GM12878 (cell line): ENCODE data around the gene NBDY. TPM values are rescaled to one million over a fixed set of nuclear protein-coding genes. Genes with fewer than 3 reads are reported as not detected.
A peak's percentile ranks its signal among the peaks of the same experiment; 100 is the strongest.

ENCODE experiments used
- BRCA1 ChIP-seq: IDR thresholded peaks from 2 replicates; pipeline ENCODE4 v1.6.1; 2011; ENCODE audit warnings: low read depth, low read length, improper control_type of control experiment
- CBX5 ChIP-seq: sonication (generic); IDR thresholded peaks from 2 replicates; pipeline ENCODE4 v1.6.1; 2016; ENCODE audit warnings: low read depth, moderate library complexity, mild to moderate bottlenecking, inconsistent platforms
- MEF2A ChIP-seq: IDR thresholded peaks from 2 replicates; pipeline ENCODE4 v1.6.1; 2011; ENCODE audit warnings: low read depth, mild to moderate bottlenecking, low read length, moderate library complexity; ENCODE audit not compliant: insufficient read depth
- PAX8 ChIP-seq: fragments of 450-650 bp; IDR thresholded peaks from 2 replicates; pipeline ENCODE4 v1.6.1; 2017; ENCODE audit warnings: mild to moderate bottlenecking, moderate library complexity
- POU2F2 ChIP-seq: IDR thresholded peaks from 3 replicates; pipeline ENCODE4 v1.6.1; 2011; ENCODE audit warnings: low read depth, mild to moderate bottlenecking, low read length, borderline replicate concordance
- RUNX3 ChIP-seq: IDR thresholded peaks from 2 replicates; pipeline ENCODE4 v1.6.1; 2012; ENCODE audit warnings: low read length, inconsistent platforms
- SRF ChIP-seq, 2 experiments: IDR thresholded peaks; 2 replicates each; pipeline ENCODE4 v1.6.1; 2011; ENCODE audit warnings: low read depth in 2 of 2, low read length in 2 of 2, mild to moderate bottlenecking in 1 of 2, moderate library complexity in 1 of 2
- polyA plus RNA-seq, 11 experiments: library from polyadenylated mRNA; depleted of rRNA in 4 of 11; unstranded in 6 of 11; stranded (reverse) in 5 of 11; fragments of >200 nt; fragmentation: Nextera tagmentation in 4 of 11; fragmentation: Illumina TruSeq in 1 of 11; extraction: Ambion mirVana in 4 of 11; extraction: Trizol in 1 of 11; gene quantifications; 1 replicate in 1 of 11; 2 replicates in 10 of 11; pipeline versions ENCODE4 v1.2.1 to v1.2.3, GENCODE V29; 2011 to 2016; ENCODE audit warnings: inconsistent platforms in 2 of 11, missing spikeins in 2 of 11, low read depth in 1 of 11
- total RNA-seq, 4 experiments: library from RNA; depleted of rRNA in 3 of 4; stranded (reverse); fragments of >200 nt in 3 of 4; fragmentation: Illumina TruSeq in 1 of 4; extraction: Trizol in 1 of 4; gene quantifications; 2 replicates each; pipeline versions ENCODE4 v1.2.1 to v1.2.3, GENCODE V29; 2013 to 2021
- TF ChIP-seq, protein P1 (sequence below): IDR thresholded peaks from 2 replicates; pipeline ENCODE4 v1.6.1; 2011; ENCODE audit warnings: borderline replicate concordance, low read depth, mild to moderate bottlenecking, moderate library complexity, mixed read lengths, low read length; ENCODE audit not compliant: insufficient read depth; ENCODE audit errors: extremely low read length
- TF ChIP-seq, protein P2 (sequence below): fragments of 450-650 bp; IDR thresholded peaks from 2 replicates; pipeline ENCODE4 v1.6.1; 2017; ENCODE audit warnings: low read depth, mild to moderate bottlenecking, moderate library complexity
- TF ChIP-seq, protein P3 (sequence below): fragments of 150-350 bp; IDR thresholded peaks from 2 replicates; pipeline ENCODE4 v1.6.1; 2014; ENCODE audit warnings: mild to moderate bottlenecking, low read depth, low read length

The NBDY gene
- total and polyA plus RNA-seq, 10 of the 15 experiments (the other 5 are each of a cell fraction or from before 2014, with no cell fraction given) = 10.8 to 122 (median 61.5) TPM

DNA sequence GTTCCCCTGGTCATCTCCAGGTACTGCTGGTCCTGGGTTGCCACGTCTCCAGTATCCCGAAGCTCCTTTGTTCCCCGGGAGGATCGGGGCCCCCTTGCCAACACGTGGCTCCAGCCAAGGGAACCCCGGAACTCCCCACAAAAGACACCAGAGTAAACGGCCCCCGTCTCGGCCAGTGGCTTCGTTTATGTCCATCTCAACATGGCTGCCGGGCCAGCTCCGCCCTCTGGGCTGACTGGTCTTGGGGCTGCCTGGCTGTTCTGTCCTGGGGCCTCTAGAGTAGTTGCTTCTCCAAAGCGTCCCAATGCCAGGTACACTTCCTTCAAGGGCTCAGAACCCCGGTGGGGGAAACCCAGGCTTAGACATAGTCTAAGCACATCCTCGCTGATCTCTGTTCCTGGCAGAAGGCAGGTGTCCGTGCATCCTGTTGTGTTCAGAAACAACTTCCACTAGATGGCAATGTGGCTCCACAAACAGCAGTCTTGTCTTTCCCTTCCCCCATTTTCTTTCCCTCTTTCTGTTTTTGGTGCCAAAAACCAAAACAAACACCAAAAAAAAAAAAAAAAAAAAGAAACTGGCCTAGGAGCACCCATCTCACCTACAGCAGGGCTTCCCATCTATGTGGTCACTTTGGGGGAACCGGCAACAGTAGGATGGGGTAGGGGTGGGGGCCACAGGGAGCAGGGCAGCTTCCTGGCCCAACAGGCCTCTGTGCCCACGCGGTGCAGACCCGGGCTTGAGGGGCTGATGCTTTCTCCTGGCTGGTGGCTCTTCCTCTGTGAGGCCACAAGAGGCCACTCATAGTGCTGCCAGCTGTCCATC lies 35.3 kb downstream of the NBDY start (continued):
- TF ChIP-seq, protein P1, sequence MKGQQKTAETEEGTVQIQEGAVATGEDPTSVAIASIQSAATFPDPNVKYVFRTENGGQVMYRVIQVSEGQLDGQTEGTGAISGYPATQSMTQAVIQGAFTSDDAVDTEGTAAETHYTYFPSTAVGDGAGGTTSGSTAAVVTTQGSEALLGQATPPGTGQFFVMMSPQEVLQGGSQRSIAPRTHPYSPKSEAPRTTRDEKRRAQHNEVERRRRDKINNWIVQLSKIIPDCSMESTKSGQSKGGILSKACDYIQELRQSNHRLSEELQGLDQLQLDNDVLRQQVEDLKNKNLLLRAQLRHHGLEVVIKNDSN = no peak
- TF ChIP-seq POU2F2 = peak; percentile 28; the same call in 1 of the 3 replicates
- no peak for TF ChIP-seq PAX8
- TF ChIP-seq CBX5 = 0 out of 2 replicates have a peak, but pooled peaks have one; percentile 22
- TF ChIP-seq MEF2A = 0 out of 2 replicates have a peak, but pooled peaks have one; percentile 26
- TF ChIP-seq BRCA1 = no peak
- TF ChIP-seq SRF (IDR thresholded peaks at IDR 0.05; ENCODE audit: low read depth in 2 of 2, low read length in 2 of 2) = no peak
- TF ChIP-seq, protein P2, sequence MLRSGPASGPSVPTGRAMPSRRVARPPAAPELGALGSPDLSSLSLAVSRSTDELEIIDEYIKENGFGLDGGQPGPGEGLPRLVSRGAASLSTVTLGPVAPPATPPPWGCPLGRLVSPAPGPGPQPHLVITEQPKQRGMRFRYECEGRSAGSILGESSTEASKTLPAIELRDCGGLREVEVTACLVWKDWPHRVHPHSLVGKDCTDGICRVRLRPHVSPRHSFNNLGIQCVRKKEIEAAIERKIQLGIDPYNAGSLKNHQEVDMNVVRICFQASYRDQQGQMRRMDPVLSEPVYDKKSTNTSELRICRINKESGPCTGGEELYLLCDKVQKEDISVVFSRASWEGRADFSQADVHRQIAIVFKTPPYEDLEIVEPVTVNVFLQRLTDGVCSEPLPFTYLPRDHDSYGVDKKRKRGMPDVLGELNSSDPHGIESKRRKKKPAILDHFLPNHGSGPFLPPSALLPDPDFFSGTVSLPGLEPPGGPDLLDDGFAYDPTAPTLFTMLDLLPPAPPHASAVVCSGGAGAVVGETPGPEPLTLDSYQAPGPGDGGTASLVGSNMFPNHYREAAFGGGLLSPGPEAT = 0 out of 2 replicates have a peak, but pooled peaks have one; percentile 8
- TF ChIP-seq, protein P3, sequence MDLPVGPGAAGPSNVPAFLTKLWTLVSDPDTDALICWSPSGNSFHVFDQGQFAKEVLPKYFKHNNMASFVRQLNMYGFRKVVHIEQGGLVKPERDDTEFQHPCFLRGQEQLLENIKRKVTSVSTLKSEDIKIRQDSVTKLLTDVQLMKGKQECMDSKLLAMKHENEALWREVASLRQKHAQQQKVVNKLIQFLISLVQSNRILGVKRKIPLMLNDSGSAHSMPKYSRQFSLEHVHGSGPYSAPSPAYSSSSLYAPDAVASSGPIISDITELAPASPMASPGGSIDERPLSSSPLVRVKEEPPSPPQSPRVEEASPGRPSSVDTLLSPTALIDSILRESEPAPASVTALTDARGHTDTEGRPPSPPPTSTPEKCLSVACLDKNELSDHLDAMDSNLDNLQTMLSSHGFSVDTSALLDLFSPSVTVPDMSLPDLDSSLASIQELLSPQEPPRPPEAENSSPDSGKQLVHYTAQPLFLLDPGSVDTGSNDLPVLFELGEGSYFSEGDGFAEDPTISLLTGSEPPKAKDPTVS = 0 out of 2 replicates have a peak, but pooled peaks have one; percentile 21
- TF ChIP-seq RUNX3 = peak; percentile 45
